Stimulated activated CD8-positive, alpha-beta memory T cell treated with anti-CD3 and anti-CD28 coated beads, Interleukin-4, amount 100 ng/mL, for 48 hours (primary cell): ENCODE data around the gene SNRPN.
"Not testable (repeated sequence)": the region's sequence is repeated elsewhere in the genome, so short reads cannot be mapped to it uniquely, and the experiment has no call there.

Source experiments
- DNase-seq: peaks from one replicate; pipeline ENCODE4 v3.0.0-alpha.2; 2020

SNRPN gene

DNA sequence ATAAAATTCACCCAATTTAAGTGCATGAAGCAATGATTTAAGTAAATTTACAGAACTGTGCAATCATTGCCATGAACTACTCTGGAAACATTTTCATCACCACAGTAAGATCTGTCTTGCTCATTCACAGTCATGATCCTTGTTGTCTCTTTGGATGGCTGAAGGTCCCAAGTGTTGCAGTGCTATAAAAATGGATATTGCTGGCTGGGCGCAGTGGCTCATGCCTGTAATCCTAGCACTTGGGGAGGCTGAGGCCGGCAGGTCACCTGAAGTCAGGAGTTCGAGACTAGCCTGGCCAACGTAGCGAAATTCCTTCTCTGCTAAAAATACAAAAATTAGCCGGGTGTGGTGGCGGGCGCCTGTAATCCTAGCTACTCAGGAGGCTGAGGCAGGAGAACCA is 17.0 kb downstream of the SNRPN start:
- no peak for DNase-seq

DNA sequence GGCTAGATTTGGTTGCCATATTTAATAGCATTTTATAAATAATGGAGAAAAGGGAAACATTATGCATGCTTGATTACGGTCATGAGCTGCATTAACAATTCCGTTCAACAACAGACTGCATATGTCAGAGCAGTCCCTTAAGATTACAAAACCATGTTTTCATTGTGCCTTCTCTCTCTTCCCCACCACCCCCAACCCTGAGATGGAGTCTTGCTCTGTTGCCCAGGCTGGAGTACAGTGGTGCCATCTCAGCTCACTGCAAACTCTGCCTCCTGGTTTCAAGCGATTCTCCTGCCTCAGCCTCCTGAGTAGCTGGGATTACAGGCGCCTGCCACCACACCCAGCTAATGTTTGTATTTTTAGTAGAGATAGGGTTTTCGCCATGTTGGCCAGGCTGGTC is 17.9 kb downstream of the SNRPN start:
- not testable (repeated sequence) for DNase-seq

DNA sequence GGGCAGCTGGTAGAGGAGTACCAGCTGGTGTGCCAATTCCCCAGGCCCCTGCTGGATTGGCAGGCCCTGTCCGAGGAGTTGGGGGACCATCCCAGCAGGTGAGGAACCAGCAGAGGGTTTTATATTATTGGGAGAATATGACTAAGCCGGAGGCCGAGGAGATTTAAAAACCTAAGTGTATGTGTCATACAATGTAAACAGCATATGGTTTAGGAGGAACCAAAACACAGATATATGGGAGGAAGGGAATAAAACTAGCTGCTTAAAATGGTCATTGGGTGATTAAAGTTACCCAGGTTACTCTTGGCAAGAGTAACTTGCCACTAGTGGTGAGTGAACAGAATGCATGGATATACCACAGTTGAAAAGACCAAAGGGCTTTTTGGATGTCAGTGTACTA is 22.1 kb downstream of the SNRPN start:
- no peak for DNase-seq

DNA sequence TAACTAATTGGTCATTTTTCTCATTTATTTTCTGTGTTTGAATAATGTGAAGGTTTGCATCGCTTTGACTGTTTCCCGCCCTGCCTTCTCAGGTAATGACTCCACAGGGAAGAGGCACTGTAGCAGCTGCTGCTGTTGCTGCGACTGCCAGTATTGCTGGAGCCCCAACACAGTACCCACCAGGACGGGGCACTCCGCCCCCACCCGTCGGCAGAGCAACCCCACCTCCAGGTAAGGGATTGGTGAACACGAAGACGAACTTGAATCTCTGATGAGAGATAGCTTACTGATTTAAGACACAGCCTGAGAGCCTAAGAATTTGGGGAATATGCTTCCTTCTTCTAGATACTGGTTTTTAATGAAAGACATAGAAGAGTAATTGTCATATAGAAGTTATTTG is 22.9 kb downstream of the SNRPN start:
- DNase-seq: no peak

DNA sequence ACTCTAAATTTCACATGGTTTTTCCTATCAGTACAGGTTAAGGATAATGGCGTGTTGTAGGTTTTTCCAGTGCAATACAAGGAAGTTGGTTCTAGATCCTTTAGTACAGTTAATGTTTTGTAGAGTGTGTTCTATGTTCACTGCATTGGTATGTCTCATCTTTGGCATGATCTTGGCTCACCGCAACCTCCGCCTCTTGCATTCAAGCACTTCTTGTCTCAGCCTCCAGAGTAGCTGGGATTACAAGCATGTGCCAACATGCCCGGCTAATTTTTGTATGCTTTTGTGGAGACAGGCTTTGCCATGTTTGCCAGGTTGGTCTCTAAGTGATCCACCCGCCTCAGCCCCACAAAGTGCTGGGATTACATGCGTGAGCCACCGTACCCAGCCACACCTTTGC is 30.4 kb downstream of the SNRPN start:
- DNase-seq: no peak

DNA sequence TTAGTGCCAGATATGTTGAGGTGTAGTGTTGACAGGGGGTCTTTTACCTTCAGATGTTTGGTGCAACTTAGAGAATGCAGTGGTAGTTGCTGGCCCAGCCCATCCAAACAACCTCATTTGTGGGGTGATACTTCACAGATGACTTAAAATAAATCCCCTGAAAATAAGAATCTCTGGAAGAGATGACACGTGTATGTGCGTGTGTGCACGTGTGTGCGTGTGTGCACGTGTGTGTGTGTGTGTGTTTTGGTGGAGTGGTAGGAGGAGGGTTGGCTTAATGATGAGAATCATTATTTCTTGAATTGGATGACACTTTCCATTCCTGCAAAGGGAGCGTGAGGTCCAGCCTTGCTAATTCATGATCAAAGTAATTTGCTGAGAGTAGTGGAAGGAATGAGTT is 31.9 kb downstream of the SNRPN start:
- DNase-seq: no peak

DNA sequence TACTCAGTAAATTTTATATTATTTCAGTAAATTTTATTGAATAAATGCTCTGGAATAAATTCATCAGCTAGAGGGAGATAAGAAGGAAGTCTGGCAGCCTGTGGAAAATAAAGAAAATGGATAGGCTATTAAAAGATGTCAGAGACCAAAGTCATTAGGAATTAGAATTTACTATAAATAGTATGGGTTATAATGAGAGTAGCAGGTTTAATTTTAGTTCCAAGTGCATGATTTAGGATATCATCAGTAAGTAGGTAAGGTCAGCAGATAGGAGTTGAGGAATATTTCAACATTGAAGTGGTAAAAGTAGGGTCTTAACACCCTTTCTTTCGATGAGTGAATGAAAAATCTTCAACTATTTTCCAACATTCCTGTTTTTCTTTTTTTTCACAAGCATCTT is 64.6 kb downstream of the SNRPN start:
- no peak for DNase-seq

DNA sequence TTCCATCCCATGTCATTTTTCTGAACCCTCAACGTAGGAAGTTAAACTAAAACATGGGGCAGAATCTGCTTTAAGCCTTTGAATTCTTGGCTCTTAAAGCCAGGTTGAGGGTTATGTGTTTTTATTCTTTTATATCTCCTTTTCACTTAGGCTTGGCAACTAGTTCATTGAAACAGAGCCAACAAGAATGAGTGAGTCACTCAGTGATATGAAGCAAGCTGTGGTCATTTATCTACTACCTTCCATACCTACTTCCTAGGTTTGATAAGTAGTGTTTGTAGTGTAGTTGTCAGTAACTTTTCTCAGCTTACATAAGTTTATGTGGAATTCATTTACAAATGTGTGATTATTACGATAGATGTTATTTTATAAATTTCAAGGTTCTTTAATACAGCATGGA is 67.4 kb downstream of the SNRPN start:
- no peak for DNase-seq
